Stimulated activated CD8-positive, alpha-beta memory T cell treated with anti-CD3 and anti-CD28 coated beads, Interleukin-12 subunit alpha, Interleukin-12 subunit beta, amount 100 ng/mL, for 24 hours (primary cell): Measurements from ENCODE around the gene HHAT.

Source experiments
- DNase-seq: peaks from one replicate; pipeline ENCODE4 v3.0.0-alpha.2; 2020; ENCODE audit errors: extremely low read depth

Gene HHAT

DNA sequence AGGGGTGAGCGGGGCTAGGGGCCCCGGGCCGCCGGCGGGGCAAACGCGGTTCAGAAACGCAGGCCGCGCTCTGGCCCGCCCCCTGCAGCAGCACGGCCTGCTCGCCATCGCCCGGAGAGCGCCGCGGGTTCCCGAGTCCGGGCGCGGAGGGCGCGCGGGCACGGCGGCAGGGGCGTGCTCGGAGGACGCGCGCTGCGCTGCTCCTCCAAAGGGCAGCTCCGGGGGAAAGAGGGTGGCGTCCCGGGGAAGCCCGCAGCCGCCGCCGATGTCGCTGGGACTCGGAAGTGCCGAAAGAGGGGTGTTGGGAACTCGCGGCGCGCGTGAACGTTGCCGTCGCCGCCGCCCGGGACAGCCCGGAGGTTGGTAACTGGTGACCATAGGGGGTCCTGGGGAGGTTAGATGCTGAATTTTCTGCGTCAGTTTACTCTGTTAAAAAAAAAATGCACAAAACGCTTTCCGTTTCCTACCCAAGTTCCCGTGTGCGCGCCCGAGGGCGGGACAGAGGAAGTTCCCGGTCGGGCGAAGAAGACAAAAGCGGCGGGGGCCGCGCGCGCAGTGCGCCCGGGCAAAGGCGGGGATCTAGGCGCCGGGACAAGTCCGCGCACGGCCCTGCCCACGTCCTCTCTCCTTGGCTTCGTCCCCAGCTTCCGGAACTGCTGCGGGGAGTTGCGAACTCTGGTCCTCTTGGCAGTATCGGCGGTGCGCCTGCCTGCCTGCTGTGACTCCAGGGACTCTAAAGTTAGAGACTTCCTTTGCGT, at the start of gene HHAT:
Gene HHAT, plus strand, starts transcription at position 157 of the 758 bp plus-strand sequence. CDS start 20,074 bp downstream, outside the sequence.
- DNase-seq = peak; percentile 32

DNA sequence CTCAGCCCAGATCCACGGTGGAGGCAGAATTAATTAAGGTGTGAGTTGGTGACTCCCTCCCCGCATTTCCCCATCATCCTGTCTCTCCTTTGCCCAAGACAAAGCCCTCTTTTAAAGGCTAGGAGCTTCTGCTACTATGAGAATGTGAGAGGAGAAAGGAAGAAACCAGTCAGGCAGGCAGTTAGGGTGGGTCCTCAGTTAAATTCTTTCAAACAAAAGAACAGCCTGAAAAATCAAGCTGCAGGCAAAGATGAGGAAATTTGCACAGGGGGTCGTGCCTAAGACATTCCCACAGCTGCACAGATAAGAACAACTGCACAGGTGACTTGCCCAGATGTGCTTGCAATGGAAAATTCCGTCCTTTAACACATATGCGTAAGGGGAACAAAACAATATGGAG, 48.5 kb upstream of the HHAT start:
- DNase-seq = no peak

DNA sequence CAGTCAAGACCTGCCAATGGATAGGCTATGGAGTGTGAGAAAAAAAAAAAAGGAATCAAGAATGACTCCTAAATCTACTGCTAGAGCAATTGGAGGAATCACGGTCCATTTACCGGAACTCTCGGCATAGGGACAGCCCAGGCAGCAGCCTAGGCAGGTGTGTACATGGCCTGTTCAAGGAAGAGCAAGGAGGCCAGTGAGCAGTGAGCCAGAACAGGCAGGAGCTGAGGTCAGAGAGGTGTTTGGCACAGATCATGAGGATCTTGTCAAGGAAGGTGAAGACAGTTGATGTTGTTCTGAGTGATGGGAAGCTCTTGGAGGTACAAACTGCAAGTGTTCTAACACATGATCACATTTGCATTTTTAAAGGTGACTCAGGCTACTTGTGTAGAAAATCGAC, 40.6 kb upstream of the HHAT start:
- DNase-seq = no peak

DNA sequence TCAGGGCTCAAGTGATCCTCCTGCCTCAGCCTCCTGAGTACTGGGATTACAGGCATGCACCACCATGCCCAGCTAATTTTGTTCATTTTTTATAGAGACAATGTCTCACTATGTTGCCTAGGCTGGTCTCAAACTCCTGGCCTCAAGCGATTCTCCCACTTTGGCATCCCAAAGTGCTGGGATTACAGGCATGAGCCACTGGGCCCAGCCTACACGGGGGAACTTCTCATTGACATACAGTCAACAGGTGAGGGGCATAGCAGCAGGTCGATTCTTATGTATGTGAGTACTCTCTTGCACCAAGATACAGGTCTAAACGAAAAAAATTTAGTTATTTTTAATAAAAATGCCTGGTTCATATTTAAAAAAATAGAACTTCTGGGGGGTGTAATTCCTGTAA, 39.5 kb upstream of the HHAT start:
- DNase-seq = no peak

DNA sequence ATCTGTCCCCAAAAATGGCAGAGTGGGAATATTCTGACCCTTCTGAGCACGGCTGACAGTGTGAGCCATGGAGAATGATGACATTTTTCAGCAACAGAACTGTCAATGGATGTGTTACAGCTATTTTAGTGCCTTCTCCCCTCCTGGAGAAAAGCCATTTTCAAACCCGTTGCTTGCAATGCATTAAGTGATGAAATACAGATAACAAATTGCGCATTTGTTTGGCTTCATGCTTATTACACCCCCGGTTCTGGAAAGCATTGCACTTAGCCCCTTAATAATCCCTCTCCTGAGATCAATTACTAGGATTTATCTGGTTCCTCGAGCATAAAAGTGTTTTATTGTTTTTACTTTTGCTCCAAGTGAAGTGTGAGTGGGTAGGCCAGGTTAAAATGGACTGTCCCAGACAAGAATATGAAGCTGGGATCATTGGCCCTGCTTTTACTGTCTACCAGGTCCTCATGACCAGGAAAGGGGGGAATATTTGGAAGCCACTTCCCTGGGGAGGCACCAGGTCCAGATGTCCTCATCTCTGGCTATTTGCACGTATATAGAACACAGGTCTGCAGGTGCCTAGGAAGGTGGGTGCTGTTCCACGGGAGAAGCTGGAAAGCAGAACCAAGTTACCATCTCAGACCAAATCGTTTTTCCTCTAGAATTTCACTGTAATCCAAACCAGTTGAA, 37.5 kb upstream of the HHAT start:
- no peak for DNase-seq

DNA sequence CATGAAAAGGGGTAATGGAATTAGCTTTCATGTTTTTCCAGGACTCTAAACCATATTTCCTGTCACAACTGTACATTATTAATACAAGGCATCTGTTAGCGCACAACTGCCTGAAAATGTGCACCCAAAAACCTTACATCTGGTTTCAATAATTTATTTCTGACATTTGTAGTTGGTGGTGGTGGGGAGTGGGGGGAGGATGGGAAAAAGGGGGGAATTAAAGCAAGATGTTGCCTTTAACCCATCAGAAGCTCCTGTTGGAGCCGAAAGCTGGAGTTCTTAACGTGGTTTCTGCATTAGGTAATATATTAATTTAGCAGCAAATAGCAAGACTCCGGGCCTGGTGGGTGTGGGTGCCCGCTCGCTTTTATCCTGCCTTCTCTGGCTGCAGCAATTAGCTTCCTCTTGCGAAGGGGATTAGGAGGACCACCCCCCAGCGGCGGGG, 36.9 kb upstream of the HHAT start:
- no peak for DNase-seq

DNA sequence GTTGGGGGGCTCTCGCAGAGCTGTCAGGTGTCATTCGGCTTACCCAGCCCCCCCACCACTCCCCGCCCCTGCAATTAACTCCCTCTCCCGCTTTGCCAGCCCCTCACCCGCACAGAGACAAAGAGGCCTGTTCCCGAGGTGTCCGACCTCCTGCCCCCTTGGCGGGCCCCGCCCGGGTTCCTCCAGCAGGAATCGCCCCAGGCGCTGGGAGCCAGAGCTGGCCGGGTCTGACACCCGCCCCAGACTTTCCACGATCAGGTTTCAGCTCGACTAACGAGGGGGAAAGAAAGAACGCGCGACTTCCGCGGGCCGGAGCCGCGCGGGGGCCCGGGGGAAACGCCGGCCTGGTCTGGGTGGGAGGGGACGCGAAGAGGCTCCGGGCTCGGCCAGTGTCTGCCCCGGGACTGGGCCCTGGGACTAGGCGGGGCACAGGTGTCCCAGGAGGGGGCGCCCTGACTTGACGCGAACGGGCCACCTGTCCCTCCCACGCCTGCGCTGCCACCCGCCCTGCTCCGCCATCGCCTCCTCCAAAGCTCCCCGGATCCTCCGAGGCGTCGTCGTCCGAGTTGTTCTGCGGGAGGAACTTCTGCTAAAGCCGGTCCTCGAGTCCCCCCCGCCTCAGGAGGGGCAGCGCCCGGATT, 36.4 kb upstream of the HHAT start:
- DNase-seq = no peak

DNA sequence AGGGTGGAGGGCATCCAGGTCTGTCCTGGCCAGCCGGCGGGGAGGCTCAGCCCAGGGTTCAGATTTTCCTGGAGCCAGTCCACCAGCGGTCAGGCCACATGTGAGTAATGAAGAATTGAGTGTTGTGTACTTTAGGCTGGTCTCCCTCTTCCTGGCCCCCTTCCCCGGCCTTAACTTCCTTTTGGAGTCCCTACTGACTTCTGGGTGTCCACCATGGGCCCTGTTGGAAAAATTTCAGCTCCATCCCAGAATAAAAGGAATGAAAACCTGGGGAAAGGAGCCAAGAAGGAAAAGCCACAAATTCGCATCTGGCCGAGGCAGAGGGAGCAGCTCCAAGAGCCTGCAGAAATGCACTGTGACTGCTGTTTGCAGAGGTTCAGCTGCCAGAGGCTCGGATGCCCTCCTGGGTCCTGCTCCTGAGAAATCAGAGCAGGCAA, 35.5 kb upstream of the HHAT start:
- DNase-seq = no peak

DNA sequence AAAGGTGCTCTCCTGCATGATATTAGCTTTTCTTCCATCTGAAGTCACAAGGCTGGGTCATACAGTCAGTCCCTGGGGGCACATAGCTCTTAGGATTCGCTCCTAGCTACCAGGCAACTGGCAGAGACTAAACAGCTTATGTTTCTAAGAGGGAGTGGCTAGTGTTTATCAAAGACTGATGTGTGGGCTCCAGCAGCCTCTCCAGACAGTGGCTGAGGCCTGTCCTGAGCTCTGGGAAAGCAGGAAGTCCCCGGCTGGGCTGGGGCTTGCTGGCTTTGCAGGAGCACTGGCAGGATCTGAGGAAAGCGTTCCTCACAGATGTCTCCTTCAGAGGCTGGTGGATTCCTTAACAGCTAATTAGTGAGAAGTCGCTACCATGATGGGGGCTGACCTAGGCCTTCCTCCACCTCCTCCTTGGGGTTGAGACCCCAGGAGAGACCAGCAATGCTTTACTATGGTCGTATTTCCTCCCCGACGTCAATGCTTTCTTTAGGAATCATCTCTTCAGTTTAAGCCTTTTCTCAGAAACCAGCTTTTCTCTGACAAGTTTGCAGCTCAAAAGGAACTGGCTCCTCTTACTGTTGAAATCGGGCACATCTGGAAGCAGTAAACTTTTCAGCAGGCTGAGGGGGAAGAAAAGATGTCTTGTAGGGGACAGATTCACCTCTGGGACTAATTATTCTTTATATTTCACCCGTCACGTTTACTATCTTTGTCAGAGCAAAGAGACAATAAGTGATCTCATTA, 33.5 kb upstream of the HHAT start:
- no peak for DNase-seq

DNA sequence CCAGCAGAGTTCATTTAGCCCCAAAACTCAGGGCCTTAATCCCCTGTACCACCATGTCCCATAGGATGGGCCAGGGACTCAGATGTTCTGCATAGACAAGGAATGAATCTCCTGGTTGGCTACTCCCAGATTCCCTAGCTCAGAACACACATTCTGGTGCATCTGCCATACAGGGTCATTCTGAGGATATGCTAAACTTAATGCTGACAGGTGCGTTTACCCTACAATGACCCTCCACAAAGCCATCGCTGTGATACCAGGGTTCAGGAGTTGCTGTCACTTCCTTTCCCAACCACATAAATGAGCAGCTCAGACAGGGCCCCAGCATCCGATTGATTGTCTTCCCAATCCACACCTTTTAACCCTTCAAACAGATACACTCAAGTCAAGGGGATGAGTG, 32.0 kb upstream of the HHAT start:
- DNase-seq = no peak

DNA sequence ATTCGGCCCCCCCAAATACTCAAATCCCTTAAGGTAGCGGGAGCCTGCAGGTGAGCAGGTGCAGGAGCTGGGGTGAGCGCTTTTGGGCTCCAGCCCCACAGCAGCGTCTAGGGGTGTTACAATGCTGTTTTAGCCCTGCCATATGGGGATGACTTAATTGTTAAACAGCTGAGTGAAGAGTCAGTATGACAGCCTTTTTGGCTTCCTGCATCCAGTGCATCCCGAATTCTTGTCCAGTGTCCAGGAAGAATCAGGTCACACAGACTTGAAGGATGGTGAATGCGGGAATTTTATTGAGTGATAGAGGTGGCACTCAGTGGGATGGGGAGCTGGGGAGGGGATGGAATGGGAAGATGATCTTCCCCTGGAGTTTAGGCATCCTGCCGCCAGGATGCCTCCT, 30.4 kb upstream of the HHAT start:
- DNase-seq = no peak

DNA sequence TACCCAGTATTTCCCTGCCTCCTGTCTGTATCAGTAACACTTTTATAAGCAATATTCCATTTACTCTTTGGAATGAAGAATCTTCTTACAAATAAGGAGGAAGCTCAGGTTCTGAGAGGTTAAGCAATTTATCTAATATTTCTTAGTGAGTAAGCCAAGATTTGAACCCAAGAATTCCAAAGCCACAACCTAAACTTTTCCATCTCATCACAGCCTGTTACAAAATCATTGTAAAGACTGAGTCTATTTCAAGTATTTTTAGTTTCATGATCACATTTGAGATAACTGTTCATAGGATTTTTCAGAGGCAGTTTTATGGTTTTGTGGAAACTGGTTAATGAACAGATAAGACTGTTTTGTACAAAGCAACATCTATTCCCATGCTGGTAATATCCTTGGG, 29.8 kb upstream of the HHAT start:
- no peak for DNase-seq

DNA sequence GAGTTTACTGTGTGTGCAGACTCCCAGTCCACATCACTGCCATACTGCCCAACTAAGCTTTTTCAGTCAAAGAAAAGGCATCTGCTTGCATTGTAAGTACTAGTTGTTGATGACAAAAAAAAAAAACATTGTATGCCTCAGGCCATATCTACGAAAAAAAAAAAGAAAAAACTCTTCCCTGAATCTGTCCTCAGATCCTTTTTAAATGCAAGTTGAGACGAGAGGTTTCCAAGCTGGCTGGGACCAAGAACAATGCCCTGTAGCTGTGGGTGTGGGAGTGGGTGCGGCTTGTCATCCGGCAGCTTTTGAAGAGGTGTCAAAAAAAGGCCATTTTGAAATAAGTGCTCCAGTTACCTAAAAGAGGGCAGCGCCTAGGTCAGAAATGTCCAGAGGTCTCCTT, 29.2 kb upstream of the HHAT start:
- no peak for DNase-seq

DNA sequence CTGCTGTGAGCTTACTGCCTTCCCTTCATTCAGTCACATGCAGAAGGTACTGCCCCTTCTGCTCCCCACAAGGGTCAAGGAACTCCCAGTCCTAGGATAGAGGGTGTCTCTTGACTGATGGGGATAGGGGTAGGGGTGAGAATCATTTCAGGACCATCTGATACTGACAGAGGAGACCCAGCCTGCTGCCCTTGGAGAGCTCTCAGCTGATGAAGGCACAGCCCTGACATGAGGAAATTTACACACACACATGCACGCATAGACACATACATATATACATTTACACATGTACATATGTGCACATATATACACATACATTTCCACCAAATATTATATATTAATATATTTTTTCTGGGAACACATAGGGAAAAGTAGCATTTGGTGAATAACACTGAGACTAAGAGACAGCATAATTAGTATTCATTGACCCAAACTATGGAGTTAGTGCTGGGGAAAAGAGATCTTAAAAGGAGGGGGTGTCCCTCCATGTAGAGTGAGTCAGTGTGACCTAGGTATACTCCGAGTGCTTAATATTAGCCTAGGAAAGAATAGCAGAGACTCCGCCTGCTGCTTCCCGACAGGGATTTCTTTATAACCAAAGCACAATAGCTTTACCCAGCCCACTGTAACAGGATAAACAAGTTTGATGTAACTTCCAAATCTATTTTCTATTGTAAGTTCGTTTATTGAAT, 27.6 kb upstream of the HHAT start:
- DNase-seq = no peak

DNA sequence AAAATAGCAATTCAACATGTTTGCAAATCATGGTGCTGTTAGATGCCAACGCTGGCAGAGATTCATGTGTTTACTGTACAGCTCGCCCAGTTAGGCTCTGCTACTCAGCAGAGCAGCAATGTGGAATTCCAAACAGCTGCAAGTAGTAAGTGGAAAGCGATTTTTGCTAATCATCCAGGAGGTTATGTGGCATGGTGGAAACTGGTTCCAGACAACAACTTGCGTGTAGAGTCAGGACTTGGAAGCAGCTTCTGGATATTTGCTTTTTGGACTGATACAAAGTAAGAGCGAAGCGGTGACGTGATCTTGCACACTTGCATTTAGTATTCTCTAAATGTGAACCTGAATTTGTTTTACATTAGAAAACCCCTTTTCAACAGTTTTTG, 27.1 kb upstream of the HHAT start:
- DNase-seq = no peak

DNA sequence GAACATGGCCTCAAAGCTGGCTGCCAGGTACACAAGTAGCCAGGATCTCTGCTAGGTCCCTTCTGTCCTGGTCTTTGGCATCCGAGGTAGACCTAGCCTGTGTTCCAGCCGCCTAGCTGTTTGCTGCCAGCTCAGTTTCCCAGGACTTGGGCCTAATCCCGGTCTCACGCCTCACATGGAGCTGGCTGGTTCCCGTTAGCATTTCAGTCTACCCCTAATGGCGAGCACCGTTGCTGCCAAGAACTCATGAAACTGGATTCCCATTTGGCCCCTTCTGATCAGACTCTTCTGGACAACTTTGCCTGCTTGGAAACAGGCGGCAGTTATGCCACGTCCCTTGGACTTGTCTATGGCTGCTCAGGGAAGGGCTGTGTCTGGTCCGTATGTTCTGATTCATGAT, 26.2 kb upstream of the HHAT start:
- DNase-seq = no peak

DNA sequence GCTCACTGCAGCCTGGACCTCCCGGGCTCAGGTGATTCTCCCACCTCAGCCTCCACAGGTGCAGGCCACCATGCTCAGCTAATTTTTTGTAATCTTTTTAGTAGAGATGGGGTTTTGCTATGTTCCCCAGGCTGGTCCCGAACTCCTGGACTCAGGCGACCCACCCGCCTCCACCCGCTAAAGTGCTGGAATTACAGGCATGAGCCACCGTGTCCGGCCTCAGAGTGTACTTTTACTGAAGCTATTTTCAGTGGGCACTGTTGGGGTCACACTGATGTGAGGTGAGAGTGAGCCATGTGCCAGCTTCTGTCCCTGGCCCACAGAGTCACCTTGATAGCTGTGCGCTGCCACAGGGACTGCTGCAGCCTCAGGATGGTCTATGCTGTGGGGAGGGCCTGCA, 25.3 kb upstream of the HHAT start:
- DNase-seq = no peak

DNA sequence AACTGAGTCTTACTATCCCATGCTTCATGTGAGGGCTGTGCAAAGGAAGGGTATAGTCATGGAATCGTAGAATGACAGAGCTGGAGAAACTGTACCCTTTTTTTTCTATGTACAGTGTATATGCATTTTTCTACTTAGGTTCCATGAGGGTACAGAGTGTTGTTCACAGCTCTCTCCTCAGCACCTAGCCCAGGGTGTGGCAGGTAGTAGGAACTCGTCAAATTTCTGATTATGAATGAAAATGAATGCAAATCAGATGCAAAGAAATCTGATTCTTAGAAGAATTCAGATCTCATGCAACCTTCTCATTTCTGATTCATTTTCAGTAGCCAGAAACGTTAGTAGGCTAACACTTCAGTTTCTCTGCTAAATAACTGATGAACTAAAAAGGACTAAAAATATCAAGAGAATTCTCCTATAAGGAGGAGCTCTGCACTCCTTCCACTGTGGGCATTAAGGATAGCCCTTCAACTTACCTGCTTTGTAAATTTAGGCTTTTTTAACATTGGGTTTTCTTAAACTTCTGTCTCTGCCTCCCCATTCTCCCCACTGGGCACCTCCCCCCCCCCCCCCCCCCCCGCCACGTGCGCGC, 18.0 kb upstream of the HHAT start:
- DNase-seq = no peak

DNA sequence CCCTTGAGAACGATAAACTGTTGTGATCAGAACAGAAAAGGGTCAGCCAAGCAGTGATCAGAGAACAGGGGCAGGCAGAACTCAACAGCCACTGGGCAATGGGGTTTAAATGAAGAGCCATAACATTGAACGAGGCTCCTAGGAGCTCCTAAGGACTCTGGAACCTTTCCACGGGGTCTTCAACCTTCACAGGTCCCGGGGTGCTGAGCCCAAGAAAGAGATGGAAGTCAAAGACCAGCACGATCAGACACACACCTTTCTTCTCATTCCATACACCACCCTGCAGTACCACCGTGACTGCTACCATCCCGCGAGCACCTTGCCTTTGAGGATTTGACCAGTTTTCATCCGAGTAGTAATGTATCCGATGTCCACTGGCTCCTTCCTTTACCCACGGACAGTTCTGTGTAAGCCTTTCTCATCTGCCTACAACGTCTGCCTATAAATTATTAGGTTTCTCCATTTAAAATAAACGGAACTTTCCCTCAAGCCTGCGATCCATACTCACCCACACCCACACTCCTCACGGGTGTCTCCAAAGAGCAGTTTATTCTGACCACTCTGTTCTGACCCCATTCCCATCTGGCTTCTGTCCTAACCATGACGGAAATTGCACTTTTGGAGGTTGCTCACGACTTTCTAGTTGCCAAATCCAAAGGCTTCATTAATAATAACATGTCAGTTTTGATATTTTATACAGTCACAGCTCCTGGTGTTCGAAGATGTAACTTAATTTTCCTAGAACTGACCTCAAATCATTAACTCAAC, 16.8 kb upstream of the HHAT start:
- no peak for DNase-seq

DNA sequence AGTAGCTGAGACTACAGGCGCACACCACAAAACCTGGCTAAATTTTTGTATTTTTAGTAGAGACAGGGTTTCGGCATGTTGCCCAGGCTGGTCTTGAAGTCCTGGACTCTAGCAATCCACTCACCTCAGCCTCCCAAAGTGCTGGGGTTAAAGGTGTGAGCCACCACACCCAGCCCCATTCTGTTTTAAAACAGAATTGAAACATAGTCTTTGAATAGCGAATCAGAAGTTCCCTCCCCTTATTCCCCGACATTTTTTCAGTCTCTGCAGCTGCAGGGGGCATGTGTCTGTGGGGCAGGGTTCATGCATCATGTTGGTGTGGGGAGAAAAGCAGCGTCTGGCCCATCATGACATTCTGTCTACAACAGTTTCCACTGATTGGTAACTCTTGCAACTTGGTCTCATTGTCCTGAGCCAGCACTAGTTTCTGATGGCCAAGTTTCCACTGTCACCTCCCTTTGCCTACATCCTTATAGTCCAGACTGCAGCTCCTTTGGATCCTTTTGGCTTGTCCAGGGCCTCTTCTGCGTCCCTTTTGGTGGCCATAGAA, 15.6 kb upstream of the HHAT start:
- no peak for DNase-seq
